NCI-H774 (cell line): ENCODE measurements around the gene NRTN.
"Not testable (repeated sequence)": the region's sequence is repeated elsewhere in the genome, so short reads cannot be mapped to it uniquely, and the experiment has no call there.

Experiments used
- DNase-seq: peaks from one replicate; lab custom pipeline; 2025; lab: John Stamatoyannopoulos, UW

Gene NRTN

DNA sequence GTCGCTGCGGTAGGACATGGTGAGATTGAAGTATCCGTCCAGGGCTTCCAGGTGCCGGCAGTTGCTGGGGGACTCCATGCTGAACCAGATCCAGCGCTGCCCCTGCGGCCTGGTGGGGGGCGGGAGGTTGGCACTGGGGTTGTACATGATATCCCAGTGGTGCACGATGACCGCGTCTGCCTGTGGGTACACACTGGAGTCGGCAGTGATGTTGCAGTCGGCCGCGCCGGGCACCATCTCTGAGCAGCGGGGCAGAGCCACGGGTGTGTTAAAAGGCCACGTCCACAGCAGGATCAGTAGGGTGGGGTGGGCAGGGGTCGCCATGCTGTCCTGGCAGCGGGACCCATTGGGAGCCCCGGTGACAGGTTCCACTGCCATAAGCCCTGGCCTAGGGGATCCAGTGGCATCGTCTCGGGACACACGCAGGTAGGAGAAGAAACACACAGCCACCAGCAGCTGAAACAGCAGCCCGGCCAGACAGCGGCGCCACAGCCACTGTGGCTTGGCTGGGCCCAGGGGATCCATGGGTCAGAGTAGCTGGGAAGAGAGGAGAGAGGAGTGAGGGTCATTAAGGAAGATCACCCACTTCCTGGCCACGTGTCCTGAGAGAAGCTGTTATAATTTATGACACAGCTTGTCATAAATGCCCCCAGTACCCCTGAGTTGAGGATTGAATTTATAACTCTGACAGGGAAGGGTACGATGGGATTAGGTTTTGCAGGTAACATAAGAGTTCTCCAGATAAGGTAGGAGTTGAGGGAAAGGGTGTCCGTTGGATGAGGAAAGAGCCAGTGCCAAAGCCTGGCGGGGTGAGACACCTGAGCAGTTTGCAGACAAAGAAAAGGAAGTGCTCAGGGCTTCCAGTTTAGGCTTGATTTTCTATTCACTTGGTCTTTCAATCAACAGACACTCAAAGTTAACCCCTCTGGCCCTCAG is 62.6 kb downstream of the NRTN start:
- DNase-seq = no peak

DNA sequence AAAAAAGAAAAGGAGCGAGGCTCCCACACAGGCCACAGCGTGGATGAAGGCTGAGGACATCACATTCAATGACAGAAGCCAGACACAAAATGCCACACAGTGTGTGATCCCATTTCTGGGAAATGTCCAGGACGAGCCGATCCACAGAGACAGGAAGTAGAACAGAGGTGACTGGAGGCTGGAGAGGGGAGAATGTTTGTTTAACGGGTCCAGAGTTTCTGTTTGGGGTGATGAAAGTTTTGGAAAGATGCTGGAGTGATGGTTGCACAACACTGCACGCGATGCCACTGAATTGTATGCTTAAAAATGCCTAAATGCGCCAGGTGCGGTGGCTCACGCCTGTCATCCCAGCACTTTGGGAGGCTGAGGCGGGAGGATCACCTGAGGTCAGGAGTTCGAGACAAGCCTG is 66.1 kb downstream of the NRTN start:
- DNase-seq = no peak

DNA sequence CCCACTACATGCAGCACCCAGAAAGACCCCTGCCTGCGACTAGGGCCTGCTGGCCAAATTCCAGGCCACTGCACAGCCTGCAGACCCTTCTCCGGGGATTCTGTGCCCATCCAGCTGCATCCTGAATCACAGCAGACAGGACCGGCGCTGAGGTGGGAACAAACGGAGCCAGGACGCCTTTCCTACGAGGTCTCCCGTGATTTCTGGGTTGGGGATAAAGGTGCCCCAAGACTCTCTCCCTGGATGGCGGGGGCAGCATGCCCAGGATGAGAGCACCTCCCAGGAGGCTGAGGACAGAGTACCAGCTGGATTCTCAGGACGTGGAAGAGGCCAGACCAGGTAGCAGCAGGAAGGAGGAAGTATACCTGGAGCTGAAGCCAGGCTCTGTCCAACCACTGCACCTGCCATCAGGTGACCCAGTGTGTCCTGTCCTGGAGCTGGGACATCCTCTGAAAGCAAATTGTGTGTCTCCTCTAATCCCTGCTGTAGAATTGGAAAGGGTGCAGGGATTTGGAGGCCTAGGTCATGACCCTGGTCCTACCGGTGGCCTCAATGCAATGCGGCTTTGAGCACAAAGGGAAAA is 68.8 kb downstream of the NRTN start:
- no peak for DNase-seq

DNA sequence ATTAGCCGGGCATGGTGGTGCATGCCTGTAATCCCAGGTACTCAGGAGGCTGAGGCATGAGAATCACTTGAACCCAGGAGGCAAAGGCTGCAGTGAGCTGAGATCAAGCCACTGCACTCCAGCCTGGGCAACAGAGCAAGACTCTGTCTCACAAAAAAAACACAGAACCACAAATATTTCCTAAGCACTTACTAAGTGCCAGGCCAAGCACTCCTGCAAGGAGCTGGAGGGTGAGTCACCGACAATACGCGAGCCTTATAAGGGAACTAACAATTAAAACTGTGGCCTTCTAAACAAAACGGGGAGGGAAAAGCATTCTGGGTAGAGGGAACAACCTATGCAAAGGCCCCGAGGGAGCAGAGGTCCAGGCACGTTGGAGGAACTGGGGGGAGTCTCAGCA is 69.6 kb downstream of the NRTN start:
- not testable (repeated sequence) for DNase-seq

DNA sequence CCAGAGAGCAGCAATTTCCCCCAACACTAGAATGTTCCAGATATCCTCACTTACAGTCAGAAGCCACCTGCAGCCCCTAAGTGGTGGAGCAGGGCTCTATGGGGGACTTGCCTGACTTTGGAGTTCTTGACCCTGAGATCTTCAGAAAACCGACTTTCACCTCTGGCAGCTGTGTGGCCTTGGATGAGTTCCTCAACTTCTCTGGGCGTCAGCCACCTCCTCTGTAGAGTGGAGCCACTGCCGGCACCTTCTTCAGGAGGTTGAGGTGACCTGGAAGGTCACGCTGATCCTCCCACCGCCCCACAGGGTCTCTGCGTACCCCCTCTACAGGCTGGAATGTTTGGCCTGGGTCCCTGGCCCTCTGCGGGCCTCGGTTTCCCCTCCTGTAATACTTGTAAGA is 72.6 kb downstream of the NRTN start:
- no peak for DNase-seq

DNA sequence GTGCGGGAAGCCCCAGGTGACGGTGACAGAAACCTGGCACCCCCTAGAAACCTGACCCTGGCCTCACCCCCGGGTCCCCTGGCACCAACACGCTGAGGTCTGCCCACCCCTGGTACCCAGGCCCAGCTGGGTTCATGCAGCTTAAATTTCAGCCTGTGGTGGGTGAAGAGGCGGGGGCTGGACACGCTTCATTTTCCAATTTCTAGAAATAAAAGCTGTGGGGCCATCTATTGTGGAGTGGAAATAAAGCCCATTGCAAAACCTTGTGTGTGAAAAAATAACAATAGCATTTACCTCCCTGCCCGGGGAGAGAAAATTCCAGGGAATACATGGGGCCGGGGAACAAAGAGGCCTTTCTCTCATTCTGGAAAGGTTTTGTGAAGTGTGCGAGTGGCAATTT is 73.0 kb downstream of the NRTN start:
- no peak for DNase-seq
